GM19043 (cell line): ENCODE measurements around the gene DENND4B.
"Not testable (repeated sequence)": the region's sequence is repeated elsewhere in the genome, so short reads cannot be mapped to it uniquely, and the experiment has no call there.

Experiments used
- ATAC-seq: cut with Tn5 transposase; IDR thresholded peaks from one replicate; pipeline ENCODE4 v1.9.1; 2021; ENCODE audit warnings: low read depth; ENCODE audit not compliant: unreplicated experiment

Gene DENND4B

GRCh38 chr1:153899509-153899908 is 47.0 kb downstream of the DENND4B start:
- no peak for ATAC-seq

DNA sequence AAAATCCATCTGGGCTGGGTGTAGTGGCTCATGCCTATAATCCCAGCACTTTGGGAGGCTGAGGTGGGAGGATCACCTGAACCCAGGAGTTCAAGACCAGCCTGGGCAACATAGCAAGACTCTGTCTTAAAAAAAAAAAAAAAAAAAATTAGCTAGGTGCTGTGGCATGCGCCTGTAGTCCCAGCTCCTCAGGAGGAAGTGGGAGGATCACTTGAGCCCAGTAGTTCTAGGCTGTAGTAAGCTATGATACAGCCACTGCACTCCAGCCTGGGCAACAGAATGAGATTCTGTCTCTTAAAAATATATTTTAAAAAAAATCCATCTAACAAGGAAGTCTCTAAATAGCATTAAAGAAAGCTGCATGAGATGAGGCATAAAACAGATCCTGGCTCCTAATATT is 50.7 kb downstream of the DENND4B start:
- ATAC-seq, result not testable (repeated sequence)

- ATAC-seq, result not testable (repeated sequence)
These were observed 55.5 kb downstream of the DENND4B start for GRCh38 chr1:153891042-153891441.

DNA sequence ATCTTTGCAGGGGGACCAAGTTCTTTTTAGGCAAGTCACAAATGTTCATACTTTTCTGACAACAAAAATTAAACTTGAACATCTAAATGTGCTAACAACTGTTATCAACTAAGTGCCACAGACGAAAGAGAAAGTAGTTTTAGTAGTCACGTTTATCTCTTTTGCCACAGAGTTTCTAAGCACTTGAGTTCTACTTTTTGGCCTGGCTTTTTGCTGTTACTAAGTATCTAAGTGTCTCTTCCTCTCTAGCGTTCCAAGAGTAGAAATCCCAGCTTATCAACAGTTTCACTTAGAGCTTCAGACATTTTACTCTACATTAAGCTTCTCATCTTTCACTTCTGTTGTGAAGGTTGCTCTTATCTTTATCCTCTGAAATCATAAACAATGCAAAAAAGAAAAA is 58.0 kb downstream of the DENND4B start:
- no peak for ATAC-seq

DNA sequence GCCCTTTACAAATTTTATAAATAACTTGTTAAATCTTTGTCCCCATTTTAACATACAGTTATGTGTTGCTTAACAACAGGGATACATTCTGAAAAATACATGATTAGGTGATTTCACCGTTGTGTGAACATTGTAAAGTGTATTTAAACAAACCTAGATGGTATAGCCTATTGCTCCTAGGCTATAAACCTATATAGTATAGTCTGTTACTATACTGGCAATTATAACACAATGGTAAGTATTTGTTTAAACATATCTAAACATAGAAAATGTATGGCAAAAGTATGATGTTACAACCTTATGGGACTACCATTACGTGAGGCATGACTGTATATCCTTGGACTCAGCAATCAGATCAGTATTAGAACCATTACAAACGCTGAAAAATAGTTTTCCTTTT is 60.4 kb downstream of the DENND4B start:
- ATAC-seq, result no peak

GRCh38 chr1:153883223-153883622 is 63.3 kb downstream of the DENND4B start:
- no peak for ATAC-seq

DNA sequence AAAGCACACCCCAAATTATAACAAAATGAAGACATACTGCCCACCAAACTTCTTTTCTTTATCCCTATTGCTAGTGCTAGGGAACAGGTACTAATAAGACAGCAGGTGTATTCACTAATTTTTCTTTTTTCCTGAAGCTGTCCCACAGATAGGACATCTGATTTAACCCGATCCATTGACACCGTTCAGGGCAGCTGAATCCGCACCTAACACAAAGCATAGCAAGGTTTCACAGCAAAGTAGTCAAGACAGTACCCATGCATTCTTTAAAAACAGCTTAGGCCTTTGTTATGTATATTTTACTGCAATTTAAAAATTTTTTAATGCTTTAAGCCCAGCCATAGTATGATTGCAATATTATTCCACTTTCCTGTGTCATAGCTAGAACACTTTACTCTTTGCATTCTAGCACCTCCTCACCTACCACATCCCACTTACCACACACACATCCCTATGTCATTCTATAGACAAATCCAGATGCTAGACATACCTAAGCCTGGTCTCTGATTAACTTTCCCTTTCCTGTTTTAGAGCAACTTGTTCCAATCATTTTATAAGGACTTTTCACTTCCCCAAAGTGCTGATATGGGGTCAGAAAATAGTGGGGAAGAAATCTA is 64.1 kb downstream of the DENND4B start:
- ATAC-seq, result no peak

DNA sequence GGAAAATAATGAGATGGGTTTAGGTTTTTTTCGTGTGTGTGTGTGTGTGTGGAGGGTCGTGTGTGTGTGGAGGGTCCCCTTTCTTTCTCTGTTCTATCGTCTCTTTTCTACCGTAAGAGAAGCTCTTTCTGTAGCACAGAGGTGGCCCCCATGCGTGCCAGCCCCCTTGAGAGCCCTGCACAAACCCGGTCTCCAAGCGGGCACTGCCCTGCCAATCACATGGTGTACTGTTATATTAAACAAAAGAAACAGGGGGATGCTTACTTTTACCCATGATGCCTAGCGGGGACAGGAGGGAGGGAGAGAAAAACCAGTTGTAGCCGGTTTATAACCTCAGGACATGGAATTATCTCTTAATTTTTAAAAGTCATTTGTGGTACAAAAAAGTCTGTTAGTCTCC is 64.8 kb downstream of the DENND4B start:
- ATAC-seq, result no peak

- ATAC-seq, result no peak
These were observed 65.6 kb downstream of the DENND4B start for GRCh38 chr1:153880962-153881361.

GRCh38 chr1:153880024-153880423 is 66.5 kb downstream of the DENND4B start:
- no peak for ATAC-seq
